Loucy (cell line): Measurements from ENCODE around the gene ATP9A.

Experiments used
- EZH2phosphoT487 ChIP-seq: fragments of 200-600 bp; IDR thresholded peaks from 2 replicates; pipeline ENCODE4 v1.6.1; 2018; ENCODE audit warnings: antibody characterized with exemption, mild to moderate bottlenecking, moderate library complexity, borderline replicate concordance
- TF ChIP-seq, protein P1 (sequence below): fragments of 200-600 bp; sonication (generic); conservative IDR thresholded peaks from 2 replicates; pipeline ENCODE4 v1.5.1; 2014; ENCODE audit warnings: mild to moderate bottlenecking, antibody characterized with exemption, low read length

DNA sequence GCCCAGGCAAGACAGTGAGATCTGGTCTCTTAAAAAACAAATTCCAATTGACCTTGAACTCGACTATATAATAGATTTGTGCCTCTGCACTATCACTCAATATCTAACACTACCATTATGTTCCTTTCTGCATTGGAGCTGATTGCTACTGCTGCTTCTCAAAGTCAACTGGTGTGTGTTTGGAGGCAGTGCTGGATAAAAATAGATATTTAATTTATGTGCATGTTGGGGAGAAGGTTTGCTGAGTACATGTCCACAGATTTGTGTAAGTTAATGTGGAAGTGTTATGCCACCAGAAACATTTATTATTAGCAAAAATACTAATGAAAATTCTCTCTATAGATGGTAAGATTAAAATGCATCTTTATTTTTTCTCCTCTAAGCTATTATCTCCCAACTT lies 39.5 kb downstream of the ATP9A start:
- TF ChIP-seq, protein P1, sequence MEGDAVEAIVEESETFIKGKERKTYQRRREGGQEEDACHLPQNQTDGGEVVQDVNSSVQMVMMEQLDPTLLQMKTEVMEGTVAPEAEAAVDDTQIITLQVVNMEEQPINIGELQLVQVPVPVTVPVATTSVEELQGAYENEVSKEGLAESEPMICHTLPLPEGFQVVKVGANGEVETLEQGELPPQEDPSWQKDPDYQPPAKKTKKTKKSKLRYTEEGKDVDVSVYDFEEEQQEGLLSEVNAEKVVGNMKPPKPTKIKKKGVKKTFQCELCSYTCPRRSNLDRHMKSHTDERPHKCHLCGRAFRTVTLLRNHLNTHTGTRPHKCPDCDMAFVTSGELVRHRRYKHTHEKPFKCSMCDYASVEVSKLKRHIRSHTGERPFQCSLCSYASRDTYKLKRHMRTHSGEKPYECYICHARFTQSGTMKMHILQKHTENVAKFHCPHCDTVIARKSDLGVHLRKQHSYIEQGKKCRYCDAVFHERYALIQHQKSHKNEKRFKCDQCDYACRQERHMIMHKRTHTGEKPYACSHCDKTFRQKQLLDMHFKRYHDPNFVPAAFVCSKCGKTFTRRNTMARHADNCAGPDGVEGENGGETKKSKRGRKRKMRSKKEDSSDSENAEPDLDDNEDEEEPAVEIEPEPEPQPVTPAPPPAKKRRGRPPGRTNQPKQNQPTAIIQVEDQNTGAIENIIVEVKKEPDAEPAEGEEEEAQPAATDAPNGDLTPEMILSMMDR = no peak
- no peak for TF ChIP-seq EZH2phosphoT487
